ENCODE data around the gene GIPC2.
"Not testable (repeated sequence)": the region's sequence is repeated elsewhere in the genome, so short reads cannot be mapped to it uniquely, and the experiment has no call there.

The GIPC2 gene, protein sequence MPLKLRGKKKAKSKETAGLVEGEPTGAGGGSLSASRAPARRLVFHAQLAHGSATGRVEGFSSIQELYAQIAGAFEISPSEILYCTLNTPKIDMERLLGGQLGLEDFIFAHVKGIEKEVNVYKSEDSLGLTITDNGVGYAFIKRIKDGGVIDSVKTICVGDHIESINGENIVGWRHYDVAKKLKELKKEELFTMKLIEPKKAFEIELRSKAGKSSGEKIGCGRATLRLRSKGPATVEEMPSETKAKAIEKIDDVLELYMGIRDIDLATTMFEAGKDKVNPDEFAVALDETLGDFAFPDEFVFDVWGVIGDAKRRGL

DNA sequence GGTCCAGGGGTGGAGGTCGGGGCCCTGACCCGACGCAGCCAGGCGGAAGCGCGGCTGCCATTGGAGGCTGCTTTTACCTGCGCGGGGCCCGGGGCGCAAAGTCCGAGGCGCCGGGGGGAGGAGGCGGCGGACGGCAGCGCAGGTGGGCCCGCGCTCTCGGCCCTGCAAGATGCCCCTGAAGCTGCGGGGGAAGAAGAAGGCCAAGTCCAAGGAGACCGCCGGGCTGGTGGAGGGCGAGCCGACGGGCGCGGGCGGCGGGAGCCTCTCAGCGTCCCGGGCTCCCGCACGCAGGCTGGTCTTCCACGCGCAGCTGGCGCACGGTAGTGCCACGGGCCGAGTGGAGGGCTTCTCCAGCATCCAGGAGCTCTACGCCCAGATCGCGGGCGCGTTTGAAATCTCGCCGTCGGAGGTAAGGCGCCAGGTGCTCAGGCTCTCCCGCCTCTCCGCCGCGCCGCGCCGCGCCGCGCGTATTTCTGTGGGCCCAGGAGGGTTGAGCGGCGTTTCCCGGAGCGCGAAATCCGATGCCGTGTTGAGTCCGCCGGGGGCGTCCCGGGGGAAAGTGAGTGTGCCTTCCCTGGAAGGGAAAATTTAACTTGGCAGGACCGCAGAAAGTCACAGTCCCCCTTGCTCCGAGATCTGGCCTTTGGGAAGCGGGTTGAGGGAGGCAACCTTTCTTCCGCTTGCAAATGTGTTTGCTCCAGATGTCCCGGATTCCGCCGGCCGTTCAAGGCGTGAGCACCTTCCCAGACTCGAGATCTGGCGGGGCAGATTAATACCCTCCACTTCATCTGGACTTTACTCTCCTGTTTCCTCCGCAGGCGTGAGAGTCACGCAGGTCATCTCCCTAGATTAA, at the start of gene GIPC2:
Gene GIPC2, plus strand, starts transcription at position 41 of the 853 bp plus-strand sequence. Its CDS starts 129 bp downstream, at position 170.
- peaks cover 13% of the 10 kb centered on the region for H3K4me1 ChIP-seq (ENCODE audit: control insufficient read depth, insufficient read depth, low read length)
- peak within 1 kb of the TSS; percentile 68 for H3K4me3 ChIP-seq (ENCODE audit: low read length)
- H3K9ac ChIP-seq (ENCODE audit: low read length) = peak within 1 kb of the TSS; percentile 77
- no peaks in the 10 kb centered on the region for H3K9me3 ChIP-seq (ENCODE audit: control insufficient read depth, low read length)
- no peaks in the 10 kb centered on the region for H3K36me3 ChIP-seq (ENCODE audit: control insufficient read depth, insufficient read depth, low read length)
- H3K27me3 ChIP-seq (ENCODE audit: control insufficient read depth, insufficient read depth, low read length) = peaks cover 4% of the 10 kb centered on the region

- H3K4me3 ChIP-seq (ENCODE audit: low read length) = no peak overlapping the region
- no peak overlapping the region for H3K9ac ChIP-seq (ENCODE audit: low read length)
- no peaks in the 10 kb centered on the region for H3K36me3 ChIP-seq (ENCODE audit: control insufficient read depth, insufficient read depth, low read length)
- no peaks in the 10 kb centered on the region for H3K9me3 ChIP-seq (ENCODE audit: control insufficient read depth, low read length)
- H3K4me1 ChIP-seq (ENCODE audit: control insufficient read depth, insufficient read depth, low read length) = no peaks in the 10 kb centered on the region
- no peaks in the 10 kb centered on the region for H3K27me3 ChIP-seq (ENCODE audit: control insufficient read depth, insufficient read depth, low read length)
Measured at GRCh38 chr1:77996734-77997133, 49.0 kb upstream of the GIPC2 start.

DNA sequence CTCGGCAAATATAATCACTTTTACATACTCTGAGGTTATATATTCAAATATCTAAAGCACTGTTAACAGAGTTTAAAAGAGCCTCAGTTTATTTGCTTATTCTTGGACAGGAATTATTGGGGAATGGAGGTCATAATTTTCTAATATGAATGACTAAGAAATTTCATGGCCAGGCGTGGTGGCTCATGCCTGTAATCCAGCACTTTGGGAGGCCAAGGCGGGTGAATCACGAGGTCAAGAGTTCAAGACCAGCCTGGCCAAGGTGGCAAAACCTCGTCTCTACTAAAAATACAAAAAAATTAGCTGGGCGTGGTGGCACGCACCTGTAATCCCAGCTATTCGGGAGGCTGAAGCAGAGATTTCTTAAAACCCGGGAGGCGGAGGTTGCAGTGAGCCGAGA, 45.2 kb upstream of the GIPC2 start:
- not testable (repeated sequence) for H3K9ac ChIP-seq (ENCODE audit: low read length); H3K9me3 ChIP-seq (ENCODE audit: control insufficient read depth, low read length); H3K4me3 ChIP-seq (ENCODE audit: low read length); H3K27me3 ChIP-seq (ENCODE audit: control insufficient read depth, insufficient read depth, low read length); H3K36me3 ChIP-seq (ENCODE audit: control insufficient read depth, insufficient read depth, low read length); H3K4me1 ChIP-seq (ENCODE audit: control insufficient read depth, insufficient read depth, low read length)

- Histone ChIP-seq H3K4me3 (ENCODE audit: low read length) (no peak overlapping the region), H3K4me1 (ENCODE audit: control insufficient read depth, insufficient read depth, low read length) (no peaks in the 10 kb centered on the region), H3K9me3 (ENCODE audit: control insufficient read depth, low read length) (no peaks in the 10 kb centered on the region), H3K9ac (ENCODE audit: low read length) (no peak overlapping the region), H3K36me3 (ENCODE audit: control insufficient read depth, insufficient read depth, low read length) (no peaks in the 10 kb centered on the region), H3K27me3 (ENCODE audit: control insufficient read depth, insufficient read depth, low read length) (no peaks in the 10 kb centered on the region)
Measured at GRCh38 chr1:78003070-78003746, 42.6 kb upstream of the GIPC2 start.

- Histone ChIP-seq H3K9ac (ENCODE audit: low read length) (peak overlapping the region; percentile 82), H3K36me3 (ENCODE audit: control insufficient read depth, insufficient read depth, low read length) (no peaks in the 10 kb centered on the region), H3K9me3 (ENCODE audit: control insufficient read depth, low read length) (no peaks in the 10 kb centered on the region), H3K27me3 (ENCODE audit: control insufficient read depth, insufficient read depth, low read length) (no peaks in the 10 kb centered on the region), H3K4me3 (ENCODE audit: low read length) (peak overlapping the region; percentile 65), H3K4me1 (ENCODE audit: control insufficient read depth, insufficient read depth, low read length) (no peaks in the 10 kb centered on the region)
Measured at GRCh38 chr1:78003882-78004718, 41.7 kb upstream of the GIPC2 start.

DNA sequence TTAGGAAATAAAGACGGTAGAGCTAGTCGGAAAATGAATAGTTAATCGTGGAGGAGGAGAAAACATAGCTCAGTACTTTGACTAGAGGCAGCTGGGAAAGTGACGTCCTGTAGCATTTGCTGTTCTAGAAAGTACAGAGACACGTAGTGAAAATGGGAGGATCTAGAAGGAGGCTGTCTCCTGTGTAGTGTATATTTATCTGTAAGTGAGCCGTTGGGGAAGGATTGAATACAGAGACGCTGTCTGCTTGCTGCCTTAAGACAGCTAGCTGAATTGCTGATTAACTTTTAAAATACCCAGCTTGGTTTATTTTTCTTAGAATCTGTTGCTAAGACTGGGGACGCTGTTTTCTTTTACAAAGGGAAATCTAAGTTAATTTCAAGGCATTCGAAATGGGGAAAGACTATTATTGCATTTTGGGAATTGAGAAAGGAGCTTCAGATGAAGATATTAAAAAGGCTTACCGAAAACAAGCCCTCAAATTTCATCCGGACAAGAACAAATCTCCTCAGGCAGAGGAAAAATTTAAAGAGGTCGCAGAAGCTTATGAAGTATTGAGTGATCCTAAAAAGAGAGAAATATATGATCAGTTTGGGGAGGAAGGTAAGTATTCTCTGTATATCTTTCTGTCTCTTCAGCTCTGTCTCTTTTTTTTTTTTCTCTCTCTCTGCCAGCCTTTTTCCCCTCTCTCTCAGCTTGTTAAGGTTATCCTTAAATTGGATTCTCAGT, 40.9 kb upstream of the GIPC2 start, which contains the start of gene DNAJB4:
Gene DNAJB4, plus strand, starts transcription at position 221 of the 729 bp plus-strand sequence. Its CDS starts 172 bp downstream, at position 393.
- Histone ChIP-seq H3K36me3 (ENCODE audit: control insufficient read depth, insufficient read depth, low read length) (no peaks in the 10 kb centered on the region), H3K4me3 (ENCODE audit: low read length) (peak within 1 kb of the TSS; percentile 65), H3K9ac (ENCODE audit: low read length) (peak within 1 kb of the TSS; percentile 82), H3K4me1 (ENCODE audit: control insufficient read depth, insufficient read depth, low read length) (no peaks in the 10 kb centered on the region), H3K27me3 (ENCODE audit: control insufficient read depth, insufficient read depth, low read length) (no peaks in the 10 kb centered on the region), H3K9me3 (ENCODE audit: control insufficient read depth, low read length) (no peaks in the 10 kb centered on the region)

DNA sequence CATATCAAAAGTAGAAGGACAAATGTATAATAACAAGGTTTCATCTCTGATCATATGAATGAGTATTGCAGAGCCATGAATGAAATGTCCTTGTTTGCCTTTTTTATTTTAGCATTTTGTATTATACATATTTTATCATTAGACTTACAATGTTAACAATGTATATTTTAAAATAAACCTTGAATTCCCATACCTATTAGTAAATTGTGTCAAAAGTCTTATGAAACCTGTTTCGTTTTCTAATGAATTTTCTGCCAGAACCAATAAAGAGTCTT, 40.4 kb upstream of the GIPC2 start:
- Histone ChIP-seq H3K4me3 (ENCODE audit: low read length) (peak overlapping the region; percentile 65), H3K9ac (ENCODE audit: low read length) (peak overlapping the region; percentile 82), H3K27me3 (ENCODE audit: control insufficient read depth, insufficient read depth, low read length) (no peaks in the 10 kb centered on the region), H3K4me1 (ENCODE audit: control insufficient read depth, insufficient read depth, low read length) (no peaks in the 10 kb centered on the region), H3K9me3 (ENCODE audit: control insufficient read depth, low read length) (no peaks in the 10 kb centered on the region), H3K36me3 (ENCODE audit: control insufficient read depth, insufficient read depth, low read length) (no peaks in the 10 kb centered on the region)

DNA sequence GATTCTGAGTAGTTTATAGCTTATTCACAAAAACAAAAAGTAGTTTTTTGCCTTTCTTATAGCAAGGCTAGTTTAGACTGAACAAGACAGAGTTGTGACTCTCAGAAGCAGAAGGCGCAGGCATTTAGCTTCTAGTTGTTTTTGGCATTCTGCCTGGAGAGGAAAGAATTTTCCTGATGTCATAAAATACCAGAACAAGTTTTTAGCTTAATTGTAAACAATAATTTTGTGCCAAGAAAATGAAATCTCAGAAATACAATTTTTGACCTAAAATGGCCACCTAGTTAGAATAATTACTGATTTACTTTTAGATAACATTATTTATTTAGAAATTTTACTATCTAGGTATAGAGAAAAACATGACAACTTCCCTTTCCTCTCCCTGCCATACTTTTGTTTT, 40.0 kb upstream of the GIPC2 start:
- Histone ChIP-seq H3K9me3 (ENCODE audit: control insufficient read depth, low read length) (no peaks in the 10 kb centered on the region), H3K27me3 (ENCODE audit: control insufficient read depth, insufficient read depth, low read length) (no peaks in the 10 kb centered on the region), H3K4me3 (ENCODE audit: low read length) (no peak overlapping the region), H3K4me1 (ENCODE audit: control insufficient read depth, insufficient read depth, low read length) (no peaks in the 10 kb centered on the region), H3K9ac (ENCODE audit: low read length) (peak overlapping the region; percentile 82), H3K36me3 (ENCODE audit: control insufficient read depth, insufficient read depth, low read length) (no peaks in the 10 kb centered on the region)

GRCh38 chr1:78006521-78006920, 39.2 kb upstream of the GIPC2 start:
- peak overlapping the region; percentile 40 for H3K9ac ChIP-seq (ENCODE audit: low read length)
- H3K9me3 ChIP-seq (ENCODE audit: control insufficient read depth, low read length) = no peaks in the 10 kb centered on the region
- no peaks in the 10 kb centered on the region for H3K4me1 ChIP-seq (ENCODE audit: control insufficient read depth, insufficient read depth, low read length)
- H3K27me3 ChIP-seq (ENCODE audit: control insufficient read depth, insufficient read depth, low read length) = no peaks in the 10 kb centered on the region
- H3K36me3 ChIP-seq (ENCODE audit: control insufficient read depth, insufficient read depth, low read length) = no peaks in the 10 kb centered on the region
- no peak overlapping the region for H3K4me3 ChIP-seq (ENCODE audit: low read length)

- H3K36me3 ChIP-seq (ENCODE audit: control insufficient read depth, insufficient read depth, low read length) = no peaks in the 10 kb centered on the region
- H3K27me3 ChIP-seq (ENCODE audit: control insufficient read depth, insufficient read depth, low read length) = no peaks in the 10 kb centered on the region
- H3K4me1 ChIP-seq (ENCODE audit: control insufficient read depth, insufficient read depth, low read length) = no peaks in the 10 kb centered on the region
- H3K9me3 ChIP-seq (ENCODE audit: control insufficient read depth, low read length) = no peaks in the 10 kb centered on the region
- H3K4me3 ChIP-seq (ENCODE audit: low read length) = no peak overlapping the region
- H3K9ac ChIP-seq (ENCODE audit: low read length) = no peak overlapping the region
Measured at GRCh38 chr1:78007677-78008341, 38.0 kb upstream of the GIPC2 start.

DNA sequence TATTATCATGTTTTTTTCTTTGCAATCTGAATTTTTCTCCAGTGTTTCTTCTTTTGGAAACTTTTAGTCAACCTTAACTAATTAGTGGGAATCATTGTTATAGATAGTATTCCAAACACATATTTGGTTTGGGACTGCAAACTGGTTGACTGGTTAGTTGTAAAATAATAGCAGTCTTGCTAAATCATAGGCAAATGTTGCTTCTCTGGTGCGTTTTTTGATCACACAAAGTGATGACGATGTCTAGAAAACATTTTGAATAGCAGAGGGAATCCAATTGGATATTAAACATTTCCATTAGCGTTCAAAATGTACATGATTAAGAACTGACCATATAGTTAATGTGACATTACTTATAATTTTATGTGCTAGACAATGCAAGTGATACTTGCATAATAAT, 36.5 kb upstream of the GIPC2 start:
- no peak overlapping the region for H3K4me3 ChIP-seq (ENCODE audit: low read length)
- H3K9me3 ChIP-seq (ENCODE audit: control insufficient read depth, low read length) = no peaks in the 10 kb centered on the region
- H3K4me1 ChIP-seq (ENCODE audit: control insufficient read depth, insufficient read depth, low read length) = no peaks in the 10 kb centered on the region
- no peaks in the 10 kb centered on the region for H3K36me3 ChIP-seq (ENCODE audit: control insufficient read depth, insufficient read depth, low read length)
- no peaks in the 10 kb centered on the region for H3K27me3 ChIP-seq (ENCODE audit: control insufficient read depth, insufficient read depth, low read length)
- no peak overlapping the region for H3K9ac ChIP-seq (ENCODE audit: low read length)

Measured in mucosa of stomach (tissue), 1 donor.